Measurements from ENCODE around the gene NSMCE1.
A peak's percentile ranks its signal among the peaks of the same experiment; 100 is the strongest.

NSMCE1 gene

GRCh38 chr16:27239906-27240655 is 28.5 kb downstream of the NSMCE1 start:
- in situ Hi-C loops (cut with MboI; ENCODE audit: low pct_unique_long_range_greater_than_20kb, low sequenced_read_pairs, unreplicated experiment), result loop anchor here (5.0 kb wide), 1 partner anchor 77 kb away; no protein-coding TSS in a partner anchor
- no peak for TF ChIP-seq CTCF (IDR thresholded peaks at IDR 0.05; ENCODE audit: extremely low read depth, insufficient read depth, missing control alignments)
- no peak for DNase-seq (ENCODE audit: low spot score)

DNA sequence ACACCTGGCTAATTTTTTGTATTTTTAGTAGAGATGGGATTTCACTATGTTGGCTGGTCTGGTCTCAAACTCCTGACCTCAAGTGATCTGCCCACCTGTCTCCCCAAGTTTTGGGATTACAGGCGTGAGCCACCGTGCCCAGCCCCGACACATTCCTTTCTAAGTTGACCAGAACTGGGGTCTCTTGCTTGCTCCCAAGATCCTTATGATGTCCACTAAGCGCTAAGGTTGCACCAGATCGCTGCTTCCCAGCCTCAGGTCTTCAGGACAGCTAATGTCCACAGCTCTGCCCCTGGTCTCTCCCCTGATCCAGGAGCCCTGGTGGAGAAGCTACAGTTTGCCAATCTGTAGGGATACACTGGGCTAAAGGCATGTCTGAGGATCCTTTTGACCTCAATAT is 29.5 kb downstream of the NSMCE1 start:
- no peak for TF ChIP-seq CTCF (IDR thresholded peaks at IDR 0.05; ENCODE audit: extremely low read depth, insufficient read depth, missing control alignments)
- no peak for DNase-seq (ENCODE audit: low spot score)
- in situ Hi-C loops (cut with MboI; ENCODE audit: low pct_unique_long_range_greater_than_20kb, low sequenced_read_pairs, unreplicated experiment), result no loop called here

DNA sequence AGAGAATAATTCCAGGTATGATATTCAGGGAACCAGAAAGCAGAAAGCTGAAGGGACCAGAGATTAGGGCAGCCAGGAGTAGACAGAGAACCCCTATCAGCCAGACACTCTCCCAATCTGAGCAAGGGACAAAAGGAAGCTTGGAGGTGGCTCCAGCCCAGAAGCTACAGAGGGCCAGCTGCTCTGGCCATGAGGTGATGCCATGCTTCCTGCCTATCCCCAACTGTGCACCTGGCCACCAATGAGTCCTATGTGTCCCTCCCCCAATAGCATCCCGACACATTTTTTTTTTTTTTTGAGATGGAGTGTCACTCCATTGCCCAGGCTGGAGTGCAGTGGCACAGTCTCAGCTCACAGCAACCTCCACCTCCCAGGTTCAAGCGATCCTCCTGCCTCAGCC is 30.0 kb downstream of the NSMCE1 start:
- no peak for DNase-seq (ENCODE audit: low spot score)
- TF ChIP-seq CTCF (IDR thresholded peaks at IDR 0.05; ENCODE audit: extremely low read depth, insufficient read depth, missing control alignments), result no peak
- in situ Hi-C loops (cut with MboI; ENCODE audit: low pct_unique_long_range_greater_than_20kb, low sequenced_read_pairs, unreplicated experiment), result no loop called here

- in situ Hi-C loops (cut with MboI; ENCODE audit: low pct_unique_long_range_greater_than_20kb, low sequenced_read_pairs, unreplicated experiment), result no loop called here
- no peak for DNase-seq (ENCODE audit: low spot score)
These were observed 30.5 kb downstream of the NSMCE1 start for GRCh38 chr16:27238016-27238587.

DNA sequence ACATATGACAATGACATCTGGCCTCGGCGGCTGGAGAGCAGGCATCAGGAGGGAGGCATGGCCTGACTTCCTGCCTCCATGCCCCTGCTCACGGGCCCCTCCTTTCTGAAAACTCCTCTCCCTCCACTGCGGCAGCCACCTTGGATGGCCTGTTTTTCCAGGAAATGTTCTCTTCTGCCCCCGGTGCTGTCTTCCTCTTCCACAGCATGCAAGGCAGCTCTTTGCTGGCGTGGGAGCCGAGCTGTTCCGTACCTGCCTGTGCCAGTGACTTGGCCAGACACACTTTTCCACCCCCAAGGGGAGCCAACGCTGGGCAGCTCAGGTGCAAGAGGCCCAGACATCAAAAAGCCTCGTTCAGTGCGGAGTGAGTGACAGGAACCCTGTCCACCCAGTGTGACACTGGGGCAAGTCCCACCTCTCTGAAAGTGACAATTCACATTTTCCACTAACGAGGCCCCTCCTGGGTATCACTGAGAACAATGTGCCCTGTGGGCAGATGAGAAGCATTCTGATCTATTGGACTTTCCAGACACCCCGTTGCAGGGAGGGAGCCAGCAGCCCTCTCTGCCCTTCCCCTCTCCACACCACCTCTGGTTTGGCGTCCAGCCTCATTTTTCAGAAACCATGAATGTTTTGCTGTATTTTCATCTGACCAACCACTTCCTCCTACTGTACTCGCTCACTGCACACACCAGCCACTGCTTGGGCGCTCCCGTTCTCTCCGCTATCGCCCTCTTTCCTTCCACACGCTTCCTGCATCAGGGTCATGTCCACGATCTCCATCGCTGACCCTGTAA is 31.2 kb downstream of the NSMCE1 start:
- peak; percentile 70 for DNase-seq (ENCODE audit: low spot score)
- in situ Hi-C loops (cut with MboI; ENCODE audit: low pct_unique_long_range_greater_than_20kb, low sequenced_read_pairs, unreplicated experiment), result no loop called here

More at GRCh38 chr16:27238016-27238587, 30.5 kb downstream of the NSMCE1 start:
- TF ChIP-seq CTCF (IDR thresholded peaks at IDR 0.05; ENCODE audit: extremely low read depth, insufficient read depth, missing control alignments), result no peak

More for the DNA sequence above, 31.2 kb downstream of the NSMCE1 start:
- no peak for TF ChIP-seq CTCF (IDR thresholded peaks at IDR 0.05; ENCODE audit: extremely low read depth, insufficient read depth, missing control alignments)
